HCT116 (cell line): ENCODE measurements around the gene GSTO2. TPM values are rescaled to one million over a fixed set of nuclear protein-coding genes. Genes with fewer than 3 reads are reported as not detected.

ENCODE experiments used
- ATAC-seq: fragments of 200-7000 bp; cut with Tn5 transposase; 2 replicates; pipeline ENCODE4 v1.9.1; 2020; ENCODE audit warnings: mild to moderate bottlenecking, moderate library complexity
- BruUV-seq: library from RNA; stranded (reverse); fragments of 400-500 nt; replicated peaks from 2 replicates; lab custom pipeline; 2021; lab: Mats Ljungman, UMichigan
- CTCF ChIA-PET: fragments of 300-600 bp; sonication (Branson Sonifier 250); formaldehyde crosslinking; loops from one replicate; lab custom pipeline; 2021; ENCODE audit warnings: antibody characterized with exemption; lab: Charles Lee
- POLR2A ChIA-PET: fragments of 300-600, 350-600 bp; sonication (Branson Sonifier 250); formaldehyde crosslinking; loops from one replicate; lab custom pipeline; 2021; ENCODE audit warnings: antibody characterized with exemption; lab: Charles Lee
- RAD21 ChIA-PET, 2 experiments: fragments of 300-600 bp; sonication (Branson Sonifier 250); formaldehyde crosslinking; loops; one replicate each; lab custom pipeline; 2023; ENCODE audit warnings: low total read pairs in 2 of 2; ENCODE audit not compliant: uncharacterized antibody in 2 of 2, unreplicated experiment in 2 of 2, low non-redundant PET in 1 of 2; lab: Charles Lee
- DNase-seq: peaks from one replicate; pipeline ENCODE4 v3.0.0-alpha.2; 2010; ENCODE audit warnings: low read depth, low spot score
- H2AFZ ChIP-seq: fragments of 200-600 bp; shearing (Covaris generic), sonication (generic); 2 replicates; pipeline ENCODE4 v1.6.1; 2017; ENCODE audit warnings: low read depth, mixed run types, mixed read lengths, antibody characterized with exemption, low read length; ENCODE audit not compliant: poor library complexity, severe bottlenecking
- H3K27ac ChIP-seq: 2 replicates; pipeline ENCODE4 v1.5.1; 2012; ENCODE audit warnings: low read depth, low read length
- H3K27me3 ChIP-seq: fragments of 200-600 bp; sonication (generic); 2 replicates; pipeline ENCODE4 v1.6.1; 2016; ENCODE audit warnings: mixed run types, low read length, mixed read lengths; ENCODE audit not compliant: insufficient read depth
- H3K36me3 ChIP-seq, 2 experiments: fragments of 200-500 bp in 1 of 2; fragments of 200-600 bp in 1 of 2; sonication (Bioruptor generic) in 1 of 2; sonication (generic) in 1 of 2; 2 replicates each; pipeline versions ENCODE4 v1.5.1 to v1.6.1; 2014 to 2016; ENCODE audit warnings: low read length in 2 of 2, inconsistent platforms in 1 of 2, mixed read lengths in 1 of 2, mixed run types in 1 of 2; ENCODE audit not compliant: insufficient read depth in 2 of 2, control insufficient read depth in 1 of 2
- H3K4me1 ChIP-seq, 2 experiments: fragments of 200-600 bp in 1 of 2; sonication (generic) in 1 of 2; 2 replicates each; pipeline versions ENCODE4 v1.5.1 to v1.6.1; 2012 to 2017; ENCODE audit warnings: low read length in 2 of 2, inconsistent platforms in 1 of 2, mild to moderate bottlenecking in 1 of 2, mixed read lengths in 1 of 2, mixed run types in 1 of 2, moderate library complexity in 1 of 2; ENCODE audit not compliant: insufficient read depth in 2 of 2, control insufficient read depth in 1 of 2
- H3K4me2 ChIP-seq: fragments of 200-600 bp; sonication (generic); 2 replicates; pipeline ENCODE4 v1.6.1; 2017; ENCODE audit warnings: mixed run types, low read length, mixed read lengths
- H3K4me3 ChIP-seq, 2 experiments: fragments of 200-600 bp in 1 of 2; sonication (generic) in 1 of 2; replicated peaks in 1 of 2; 2 replicates each; pipeline ENCODE4 v1.5.1; 2011 to 2016; ENCODE audit warnings: low read length in 2 of 2, control low read depth in 1 of 2, low read depth in 1 of 2, mild to moderate bottlenecking in 1 of 2, mixed read lengths in 1 of 2, mixed run types in 1 of 2
- H3K79me2 ChIP-seq: fragments of 200-600 bp; sonication (generic); 2 replicates; pipeline ENCODE4 v1.6.1; 2017; ENCODE audit warnings: mild to moderate bottlenecking, mixed run types, low read length, moderate library complexity, mixed read lengths; ENCODE audit not compliant: insufficient read depth
- H3K9ac ChIP-seq: fragments of 200-600 bp; sonication (generic); 2 replicates; pipeline ENCODE4 v1.6.1; 2016; ENCODE audit warnings: low read length, mixed read lengths
- H3K9me2 ChIP-seq: fragments of 200-600 bp; sonication (generic), shearing (Covaris generic); 2 replicates; pipeline ENCODE4 v1.6.1; 2017; ENCODE audit warnings: mixed run types, mild to moderate bottlenecking, moderate library complexity; ENCODE audit not compliant: insufficient read depth
- H3K9me3 ChIP-seq, 2 experiments: fragments of 200-500 bp in 1 of 2; fragments of 200-600 bp in 1 of 2; sonication (Bioruptor generic) in 1 of 2; sonication (generic) in 1 of 2; 2 replicates each; pipeline ENCODE4 v1.6.1; 2014 to 2017; ENCODE audit warnings: low read length in 2 of 2, mixed read lengths in 2 of 2, inconsistent platforms in 1 of 2, low read depth in 1 of 2, mild to moderate bottlenecking in 1 of 2, mixed run types in 1 of 2, moderate library complexity in 1 of 2; ENCODE audit not compliant: control insufficient read depth in 1 of 2, insufficient read depth in 1 of 2
- H4K20me1 ChIP-seq: fragments of 200-600 bp; sonication (generic), shearing (Covaris generic); 2 replicates; pipeline ENCODE4 v1.6.1; 2017; ENCODE audit warnings: mixed run types, mild to moderate bottlenecking, moderate library complexity; ENCODE audit not compliant: insufficient read depth
- EGR1 ChIP-seq: IDR thresholded peaks from 2 replicates; pipeline ENCODE4 v1.6.1; 2012; ENCODE audit warnings: low read depth
- EZH2phosphoT487 ChIP-seq: fragments of 200-600 bp; IDR thresholded peaks from 2 replicates; pipeline ENCODE4 v1.6.1; 2018; ENCODE audit warnings: antibody characterized with exemption, borderline replicate concordance
- FOSL1 ChIP-seq: IDR thresholded peaks from 2 replicates; pipeline ENCODE4 v1.6.1; 2012; ENCODE audit warnings: low read depth
- SRF ChIP-seq: IDR thresholded peaks from 2 replicates; pipeline ENCODE4 v1.6.1; 2012; ENCODE audit warnings: low read depth
- TCF7L2 ChIP-seq: IDR thresholded peaks from 2 replicates; pipeline ENCODE4 v1.7.0; 2011; ENCODE audit warnings: borderline replicate concordance, inconsistent platforms; ENCODE audit not compliant: insufficient read depth, insufficient read length; ENCODE audit errors: extremely low read depth
- YY1 ChIP-seq: IDR thresholded peaks from 2 replicates; pipeline ENCODE4 v1.6.1; 2011; ENCODE audit warnings: low read length, low read depth, moderate library complexity, mild to moderate bottlenecking; ENCODE audit not compliant: insufficient replicate concordance; ENCODE audit errors: extremely low read depth
- intact Hi-C: fragments of 100-400 bp; cut with micrococcal nuclease; formaldehyde crosslinking; loops from 2 replicates; pipeline ENCODE4 v1.10.0; 2022
- total RNA-seq: library from RNA; stranded (reverse); gene quantifications from one replicate; pipeline ENCODE4 v1.2.1, GENCODE V29; 2021; ENCODE audit not compliant: unreplicated experiment
- TF ChIP-seq, protein P1 (sequence below): IDR thresholded peaks from 2 replicates; pipeline ENCODE4 v1.6.1; 2012; ENCODE audit warnings: low read depth

GSTO2 gene
- total RNA-seq, 1 experiment from 2014 or later: 115 TPM

- H2AFZ ChIP-seq: no peak overlapping the region
- peaks cover 69 to 70% of the 10 kb centered on the region in 2 experiments for H3K36me3 ChIP-seq
- ATAC-seq (no peak), DNase-seq (no peak)
- H3K27ac ChIP-seq: no peak overlapping the region
- no peak overlapping the region for H3K4me3 ChIP-seq
- intact Hi-C loops: loop anchor here (5.0 kb wide), 1 partner anchor 142 kb away; the partner anchor contains the start of gene SFR1
- H3K9me3 ChIP-seq: no peaks in the 10 kb centered on the region
- TF ChIP-seq FOSL1: no peak
- no peak for TF ChIP-seq YY1
- no peak for TF ChIP-seq EZH2phosphoT487
- no peak for TF ChIP-seq SRF
- 0 out of 2 replicates have a peak, but pooled peaks cover 9% of the 10 kb centered on the region for H4K20me1 ChIP-seq
- H3K4me1 ChIP-seq: peaks cover 4 to 26% of the 10 kb centered on the region in 2 experiments; a peak in 3 of 4 replicates
- ChIA-PET POLR2A (no interaction called here), CTCF (interaction anchor here (0.8 kb wide), 1 partner anchor 10 kb away, joined by 4 read pairs; no protein-coding TSS in a partner anchor), RAD21 (no interaction called here)
- H3K9ac ChIP-seq: no peak overlapping the region
- H3K9me2 ChIP-seq: no peaks in the 10 kb centered on the region
- H3K79me2 ChIP-seq: peaks cover 88% of the 10 kb centered on the region
- no peaks in the 10 kb centered on the region for H3K27me3 ChIP-seq
- BruUV-seq: no TSS peak
- no peak overlapping the region for H3K4me2 ChIP-seq
Measured at GRCh38 chr10:104264783-104265182, 4.2 kb upstream of the GSTO2 start.

GRCh38 chr10:104267721-104268404 is 1.1 kb upstream of the GSTO2 start:
- intact Hi-C loops: loop anchor here (5.0 kb wide), 1 partner anchor 146 kb away; the partner anchor contains the start of gene SFR1
- TF ChIP-seq SRF (no peak), EGR1 (no peak), TCF7L2 (no peak)
- TF ChIP-seq, protein P1, sequence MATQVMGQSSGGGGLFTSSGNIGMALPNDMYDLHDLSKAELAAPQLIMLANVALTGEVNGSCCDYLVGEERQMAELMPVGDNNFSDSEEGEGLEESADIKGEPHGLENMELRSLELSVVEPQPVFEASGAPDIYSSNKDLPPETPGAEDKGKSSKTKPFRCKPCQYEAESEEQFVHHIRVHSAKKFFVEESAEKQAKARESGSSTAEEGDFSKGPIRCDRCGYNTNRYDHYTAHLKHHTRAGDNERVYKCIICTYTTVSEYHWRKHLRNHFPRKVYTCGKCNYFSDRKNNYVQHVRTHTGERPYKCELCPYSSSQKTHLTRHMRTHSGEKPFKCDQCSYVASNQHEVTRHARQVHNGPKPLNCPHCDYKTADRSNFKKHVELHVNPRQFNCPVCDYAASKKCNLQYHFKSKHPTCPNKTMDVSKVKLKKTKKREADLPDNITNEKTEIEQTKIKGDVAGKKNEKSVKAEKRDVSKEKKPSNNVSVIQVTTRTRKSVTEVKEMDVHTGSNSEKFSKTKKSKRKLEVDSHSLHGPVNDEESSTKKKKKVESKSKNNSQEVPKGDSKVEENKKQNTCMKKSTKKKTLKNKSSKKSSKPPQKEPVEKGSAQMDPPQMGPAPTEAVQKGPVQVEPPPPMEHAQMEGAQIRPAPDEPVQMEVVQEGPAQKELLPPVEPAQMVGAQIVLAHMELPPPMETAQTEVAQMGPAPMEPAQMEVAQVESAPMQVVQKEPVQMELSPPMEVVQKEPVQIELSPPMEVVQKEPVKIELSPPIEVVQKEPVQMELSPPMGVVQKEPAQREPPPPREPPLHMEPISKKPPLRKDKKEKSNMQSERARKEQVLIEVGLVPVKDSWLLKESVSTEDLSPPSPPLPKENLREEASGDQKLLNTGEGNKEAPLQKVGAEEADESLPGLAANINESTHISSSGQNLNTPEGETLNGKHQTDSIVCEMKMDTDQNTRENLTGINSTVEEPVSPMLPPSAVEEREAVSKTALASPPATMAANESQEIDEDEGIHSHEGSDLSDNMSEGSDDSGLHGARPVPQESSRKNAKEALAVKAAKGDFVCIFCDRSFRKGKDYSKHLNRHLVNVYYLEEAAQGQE: no peak
- TF ChIP-seq, all 23 proteins: peak for 0
- RAD21 ChIA-PET: no interaction called here
- POLR2A ChIA-PET: interaction anchor here (0.7 to 1.5 kb wide), 3 partner anchors 13 to 147 kb away, joined by 3 to 4 read pairs (median 4); partner anchors contain the start of genes GSTO1 and ITPRIP
- no TSS peak for BruUV-seq
- peak overlapping the region; percentile 50 for H3K27ac ChIP-seq
- H3K9me3 ChIP-seq: no peaks in the 10 kb centered on the region
- no peaks in the 10 kb centered on the region; the same call in 1 of the 2 replicates for H3K9me2 ChIP-seq
- DNase-seq: no peak
- CTCF ChIA-PET: no interaction called here
- ATAC-seq: no peak
- H4K20me1 ChIP-seq: 0 out of 2 replicates have a peak, but pooled peaks cover 9% of the 10 kb centered on the region
- H3K4me2 ChIP-seq: peak overlapping the region; percentile 81
- peaks cover 59% of the 10 kb centered on the region for H3K79me2 ChIP-seq
- peak overlapping the region; percentile 79 to 81 for H3K4me3 ChIP-seq
- no peaks in the 10 kb centered on the region for H3K27me3 ChIP-seq
- no peak overlapping the region for H2AFZ ChIP-seq
- peaks cover 4 to 19% of the 10 kb centered on the region in 2 experiments; a peak in 3 of 4 replicates for H3K4me1 ChIP-seq
- H3K9ac ChIP-seq: peak overlapping the region; percentile 83
- peaks cover 44 to 45% of the 10 kb centered on the region in 2 experiments for H3K36me3 ChIP-seq
